GM11168 (cell line): ENCODE data around the gene GEMIN8.

ENCODE experiments used
- in situ Hi-C: fragments of 300-500 bp; cut with MboI; formaldehyde crosslinking; loops from one replicate; pipeline ENCODE4 v1.12.0; 2022; ENCODE audit warnings: low sequenced_read_pairs; ENCODE audit not compliant: unreplicated experiment

GEMIN8 gene

DNA sequence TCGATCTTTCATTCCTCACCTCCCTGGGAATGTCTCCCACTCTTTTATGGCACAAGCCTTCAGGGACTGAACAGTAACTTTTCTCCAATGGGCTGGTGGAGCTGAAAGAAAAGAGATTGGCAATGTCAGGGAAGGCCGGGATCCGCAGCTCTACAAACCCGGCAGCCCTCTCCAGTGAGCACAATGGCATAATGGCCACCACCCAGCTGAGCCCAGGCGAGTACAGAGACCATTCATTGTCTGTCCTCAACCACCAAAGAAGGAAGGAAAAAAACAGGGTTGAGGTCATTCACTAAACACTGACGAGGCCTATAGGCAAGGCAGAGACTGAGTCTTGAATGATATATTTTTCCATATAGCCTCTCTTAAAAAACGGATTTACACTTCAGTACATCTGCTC, 3.6 kb downstream of the GEMIN8 start:
- in situ Hi-C loops, result loop anchor here (10.0 to 25.0 kb wide), 2 partner anchors 261 to 514 kb away; no protein-coding TSS in a partner anchor

DNA sequence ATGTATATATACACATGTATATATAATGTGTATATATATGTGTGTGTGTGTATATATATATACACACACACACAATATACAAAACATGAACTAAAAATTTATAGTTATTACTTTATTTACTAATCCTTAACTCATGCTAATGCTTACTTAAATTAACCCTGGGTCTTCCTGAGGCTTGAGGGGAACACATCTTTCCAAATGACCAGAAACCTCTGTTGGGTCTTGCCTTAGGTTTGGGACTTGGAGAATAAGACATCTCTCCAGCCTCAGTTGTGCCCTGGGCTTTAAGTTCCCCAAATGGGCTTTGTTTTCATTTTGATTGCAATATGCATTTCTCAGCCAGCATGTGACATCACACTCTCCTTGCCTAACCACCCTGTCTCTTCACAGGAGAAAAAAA, 7.7 kb downstream of the GEMIN8 start:
- in situ Hi-C loops, result loop anchor here (10.0 kb wide), 1 partner anchor 257 kb away; no protein-coding TSS in a partner anchor

DNA sequence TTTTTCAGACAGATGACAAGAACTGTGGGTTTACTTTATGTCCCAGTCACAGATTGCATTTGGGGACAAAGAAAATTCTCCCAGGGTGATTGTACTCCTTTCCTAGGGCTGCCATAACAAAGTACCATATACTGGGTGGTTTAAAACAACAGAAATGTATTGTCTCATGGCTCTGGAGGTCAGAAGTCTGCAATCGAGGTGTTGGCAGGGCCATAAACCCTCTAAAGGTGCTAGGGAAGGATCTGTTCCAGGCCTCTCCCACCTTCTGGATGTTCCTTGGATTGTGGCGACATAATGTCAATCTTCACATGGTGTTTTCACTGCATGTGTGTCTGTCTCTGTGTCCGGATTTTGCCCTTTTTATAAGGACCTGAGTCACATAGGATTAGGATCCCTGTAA, 12.3 kb downstream of the GEMIN8 start:
- in situ Hi-C loops, result no loop called here

DNA sequence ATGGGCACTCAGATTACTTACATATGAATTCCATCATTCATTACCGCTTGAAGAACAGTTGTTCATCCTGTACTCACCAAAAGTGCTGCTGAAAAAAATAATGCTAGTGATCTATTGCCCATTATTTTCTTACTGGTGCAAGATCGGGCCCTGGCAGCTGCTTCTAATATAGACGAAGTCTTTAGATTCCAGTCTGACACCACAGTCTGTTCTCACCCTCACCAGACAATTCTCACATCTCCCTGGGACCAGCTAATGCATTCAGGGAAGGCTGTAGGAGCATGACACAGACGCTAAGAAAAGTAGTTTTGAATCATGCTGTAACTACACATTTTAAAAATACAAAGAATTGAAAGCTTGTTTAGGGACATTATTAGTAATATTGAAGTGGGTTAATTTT, 13.8 kb downstream of the GEMIN8 start:
- in situ Hi-C loops, result no loop called here

DNA sequence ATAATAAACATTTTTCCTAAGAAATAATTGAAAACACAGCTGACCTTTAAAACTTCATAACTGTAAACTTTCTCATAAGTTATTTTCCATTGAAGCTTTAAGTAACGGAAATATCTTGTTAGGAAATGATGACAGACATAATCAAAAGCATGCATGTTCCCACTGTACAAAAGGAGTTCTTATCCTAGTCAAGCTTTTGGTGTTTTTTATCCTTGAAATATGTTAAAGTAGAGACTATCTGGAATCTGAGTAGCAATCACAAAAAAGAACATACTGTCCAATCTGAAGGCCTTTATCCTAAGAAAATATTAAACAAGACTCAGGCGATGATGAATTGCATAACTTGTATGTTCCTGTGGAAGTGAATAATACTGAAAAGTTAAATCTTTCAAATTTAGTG, 14.4 kb downstream of the GEMIN8 start:
- in situ Hi-C loops, result no loop called here

DNA sequence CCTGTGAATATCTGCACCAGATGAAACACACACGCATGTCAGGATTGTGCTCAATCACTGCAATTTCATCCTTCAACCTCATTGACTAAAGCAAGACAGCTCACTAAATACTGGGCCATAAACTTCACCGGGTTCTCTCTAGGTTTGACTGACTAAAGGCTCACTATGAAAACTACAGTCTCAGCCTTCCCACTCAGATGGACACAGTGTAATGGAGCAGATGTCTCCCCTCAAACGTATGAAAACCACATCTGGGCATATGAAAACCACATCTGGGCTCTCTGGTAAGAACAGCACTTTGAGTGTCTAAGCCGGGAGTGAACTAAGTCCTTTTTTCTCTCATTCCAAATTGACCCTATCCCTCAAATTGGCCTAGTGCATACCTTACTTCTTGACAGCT, 15.2 kb downstream of the GEMIN8 start:
- in situ Hi-C loops, result no loop called here

DNA sequence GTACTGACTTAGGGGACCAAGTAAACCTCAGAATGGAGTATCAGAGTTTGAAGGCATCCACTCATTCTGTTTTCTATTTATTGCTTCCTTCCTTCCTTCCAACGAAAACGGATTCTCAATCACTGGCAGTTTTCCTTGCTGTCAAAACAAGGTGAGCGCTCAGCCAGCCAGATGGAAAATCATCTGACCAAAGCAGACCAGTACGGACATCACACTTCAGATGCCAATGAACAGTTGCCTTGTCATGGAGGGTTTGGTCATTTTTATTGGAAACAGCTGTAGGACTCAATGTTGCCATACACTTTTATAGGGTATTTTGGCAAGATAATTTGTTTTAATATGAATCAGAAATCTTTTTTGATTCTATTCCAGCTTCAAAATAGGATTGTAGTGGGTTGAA, 16.6 kb downstream of the GEMIN8 start:
- in situ Hi-C loops, result no loop called here

DNA sequence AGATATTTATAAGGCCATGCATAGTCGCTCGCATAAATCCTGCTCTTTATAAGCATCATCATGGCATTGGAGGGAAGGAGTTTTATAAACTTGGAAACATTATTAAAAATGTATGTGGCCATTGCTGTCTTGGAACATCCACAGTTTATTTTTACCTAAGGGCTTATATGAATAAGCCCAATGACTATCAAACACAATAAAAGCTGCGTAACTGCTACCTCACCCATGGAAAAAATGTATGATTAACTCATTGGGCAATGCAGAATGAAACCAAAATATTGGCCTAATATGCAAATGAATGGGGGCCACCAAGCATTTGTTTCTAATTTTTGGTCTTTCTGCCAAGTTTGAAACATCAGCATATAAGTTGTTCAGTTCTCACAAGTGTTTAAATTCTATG, 19.1 kb downstream of the GEMIN8 start:
- in situ Hi-C loops, result no loop called here

DNA sequence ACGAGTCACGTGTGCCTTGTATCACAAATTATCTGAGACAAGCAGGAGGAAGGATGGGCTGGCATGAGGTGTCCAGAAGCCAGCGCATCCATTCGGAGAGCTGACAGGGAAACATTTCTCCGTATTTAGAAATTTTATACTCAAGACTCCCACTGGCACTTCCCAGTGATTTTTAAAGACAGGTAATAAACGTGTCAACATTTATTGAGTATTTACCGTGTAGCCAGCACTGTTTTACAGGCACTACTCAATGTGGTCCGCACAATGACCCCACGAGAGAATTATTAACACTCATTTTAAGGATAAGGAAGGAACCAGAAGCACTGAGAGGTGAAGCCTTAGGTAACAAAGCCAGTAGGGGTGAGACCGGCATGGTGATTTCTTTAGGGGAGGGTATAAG, 23.2 kb downstream of the GEMIN8 start:
- in situ Hi-C loops, result no loop called here

DNA sequence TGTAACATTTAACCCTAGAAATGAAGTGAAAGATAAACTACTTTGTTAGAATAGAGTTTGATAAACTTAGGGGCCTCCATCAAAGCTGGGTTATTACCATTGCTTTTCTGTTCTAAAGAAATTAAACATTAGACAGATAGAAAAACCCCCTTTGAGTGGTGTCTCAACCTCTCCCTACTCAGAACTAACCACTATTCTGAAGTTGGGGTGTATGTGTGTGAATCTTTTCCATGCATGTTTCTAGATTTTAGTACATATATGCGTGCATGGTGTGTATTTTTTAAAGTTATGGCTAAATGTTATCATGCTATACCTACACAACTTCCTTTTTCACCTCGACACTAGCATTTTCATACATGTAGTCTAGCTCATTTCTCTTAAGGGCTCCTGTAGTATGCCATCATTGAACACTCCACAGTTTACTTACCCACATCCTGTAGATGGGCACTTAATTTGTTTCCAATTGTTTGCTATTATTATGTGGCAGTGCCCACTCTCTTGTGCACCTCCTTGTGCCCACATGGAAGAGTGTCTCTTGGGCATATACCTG, 25.7 kb downstream of the GEMIN8 start:
- in situ Hi-C loops, result no loop called here

DNA sequence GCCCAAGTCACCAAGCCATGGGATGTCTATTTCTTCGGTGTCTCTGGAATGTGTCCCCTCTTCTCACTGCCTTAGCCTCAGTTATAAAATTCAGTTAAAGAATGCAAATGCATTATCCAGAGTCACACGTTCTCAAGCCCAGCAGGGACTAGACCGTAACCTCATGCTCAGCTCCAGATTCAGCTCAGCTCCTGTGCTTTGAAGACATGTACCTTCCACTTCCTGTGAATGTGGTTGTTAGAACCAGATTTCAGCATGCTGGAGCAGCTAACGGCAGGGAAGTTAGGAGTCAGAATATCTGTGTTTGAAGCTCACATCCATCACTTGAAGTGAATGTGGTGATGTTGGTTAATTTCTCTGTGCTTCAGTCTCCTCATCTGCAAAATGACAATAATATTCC, 26.7 kb downstream of the GEMIN8 start:
- in situ Hi-C loops, result no loop called here

DNA sequence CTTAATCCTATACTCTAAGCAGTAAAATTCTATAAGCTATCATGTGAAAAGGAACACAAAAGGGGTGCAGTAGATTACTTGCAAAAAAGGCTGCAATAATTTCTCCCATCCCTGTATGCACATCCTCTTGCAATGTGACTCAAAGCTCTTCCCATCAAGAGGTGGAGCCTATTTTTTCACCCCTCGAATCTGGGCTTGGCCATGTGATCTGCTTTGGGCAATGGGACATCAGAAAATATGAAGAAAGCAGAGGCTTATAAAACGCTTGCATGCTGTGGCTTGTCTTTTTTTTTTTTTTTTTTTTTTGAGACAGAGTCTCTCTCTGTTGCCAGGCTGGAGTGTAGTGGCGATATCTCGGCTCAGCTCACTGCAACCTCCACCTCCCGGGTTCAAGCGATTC, 33.0 kb downstream of the GEMIN8 start:
- in situ Hi-C loops, result no loop called here

DNA sequence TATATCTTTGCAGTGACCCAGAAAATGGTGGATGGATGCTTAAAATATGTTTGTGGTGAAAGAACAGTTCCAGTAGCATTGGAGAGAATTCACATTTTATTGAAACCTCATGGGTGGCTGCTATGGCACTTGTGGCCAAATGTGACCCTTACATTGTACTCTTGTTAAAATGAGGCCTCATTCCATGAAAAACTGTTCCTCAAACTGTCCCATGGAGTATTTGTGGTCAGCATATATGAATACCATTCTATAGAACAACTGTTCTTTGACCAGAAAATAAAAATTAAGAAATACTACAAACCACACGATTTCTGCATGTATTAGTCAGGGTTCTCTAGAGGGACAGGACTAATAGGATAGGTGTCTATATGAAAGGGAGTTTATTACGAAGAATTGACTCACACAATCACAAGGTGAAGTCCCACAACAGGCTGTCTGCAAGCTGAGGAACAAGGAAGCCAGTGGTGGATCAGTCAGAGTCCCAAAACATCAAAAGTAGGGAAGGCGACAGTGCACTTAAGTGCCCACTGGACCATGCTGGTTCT, 35.1 kb downstream of the GEMIN8 start:
- in situ Hi-C loops, result no loop called here

DNA sequence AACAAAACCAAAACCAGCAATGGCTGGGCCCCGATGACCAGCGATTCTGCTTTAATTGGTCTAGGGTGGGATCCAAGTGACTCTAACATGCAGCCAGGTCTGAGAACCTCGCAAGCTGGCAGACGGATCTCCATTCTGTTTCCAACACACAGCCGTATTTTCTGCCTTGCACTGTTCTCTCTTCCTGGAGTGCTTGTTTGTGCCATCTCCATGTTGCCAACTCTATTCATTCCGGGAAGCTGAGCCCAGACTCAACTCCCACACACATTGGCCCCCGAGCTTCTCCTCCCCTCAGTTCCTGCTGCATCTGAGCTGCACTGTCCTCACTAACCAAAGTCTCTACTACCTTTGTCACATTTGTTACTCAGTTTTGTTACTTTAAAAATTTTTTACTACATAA, 35.6 kb downstream of the GEMIN8 start:
- in situ Hi-C loops, result no loop called here

DNA sequence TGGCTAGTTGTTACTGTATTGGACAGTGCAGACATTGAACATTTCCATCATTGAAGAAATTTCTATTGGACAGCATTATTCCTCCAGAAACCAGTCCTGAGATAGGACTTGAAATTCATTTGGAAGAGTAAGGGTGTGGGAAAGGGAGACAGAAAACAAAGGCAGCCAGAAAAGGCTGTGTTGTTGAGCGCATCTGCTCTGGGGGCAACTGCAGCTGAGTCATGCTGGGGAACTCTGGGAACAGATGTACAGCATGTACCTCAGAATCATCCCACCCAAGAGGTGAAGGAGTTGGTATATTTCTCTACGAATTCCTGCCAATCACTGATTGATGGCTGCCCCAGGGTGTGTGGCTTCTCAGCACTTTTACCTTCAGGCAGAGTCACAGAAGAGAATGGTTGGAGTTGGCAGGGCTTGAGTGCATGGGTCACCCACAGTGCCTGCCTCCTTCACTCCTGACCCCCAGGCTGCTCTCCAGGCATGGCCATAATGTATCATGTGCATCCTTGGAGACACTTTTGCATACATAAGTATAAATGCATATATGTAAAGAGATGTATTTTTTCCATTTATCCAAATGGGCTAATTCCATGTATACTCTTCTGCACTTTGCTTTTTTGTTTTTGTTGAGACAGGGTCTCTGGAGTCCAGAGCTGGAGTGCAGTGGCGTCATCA, 39.4 kb downstream of the GEMIN8 start:
- in situ Hi-C loops, result no loop called here

DNA sequence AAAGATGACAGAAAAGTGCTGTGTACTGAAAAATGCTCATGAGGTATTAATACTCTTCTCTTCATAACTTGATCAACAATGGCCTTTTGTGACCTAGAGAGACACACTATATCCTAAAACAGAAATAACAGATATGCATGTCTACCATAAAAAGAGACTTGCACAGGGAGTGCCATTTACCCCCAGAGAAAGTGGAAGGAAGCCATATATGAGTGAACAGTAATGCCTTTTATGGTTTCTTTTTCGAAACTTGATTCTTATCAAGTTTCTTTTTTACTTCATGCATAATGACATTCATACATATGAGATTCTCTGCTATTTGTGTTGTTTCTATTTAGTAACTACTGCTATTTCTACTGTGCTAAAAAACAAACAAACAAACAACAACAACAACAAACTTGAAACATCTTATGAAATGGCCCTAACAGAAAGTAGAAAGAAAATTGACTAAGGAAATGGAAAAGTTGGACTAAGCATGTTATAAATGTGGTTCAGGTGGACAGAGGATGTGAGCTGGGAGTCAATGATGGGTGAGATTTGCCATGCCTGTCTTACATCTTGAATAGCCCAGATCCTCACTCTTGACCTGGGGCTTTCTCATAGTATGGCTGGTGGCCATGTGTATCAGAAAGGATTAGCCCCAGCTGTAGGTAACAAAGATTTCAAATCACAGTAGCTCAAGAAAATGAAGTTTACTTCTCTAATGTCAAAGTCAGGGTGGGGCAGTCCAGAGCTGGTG, 43.8 kb downstream of the GEMIN8 start:
- in situ Hi-C loops, result no loop called here

DNA sequence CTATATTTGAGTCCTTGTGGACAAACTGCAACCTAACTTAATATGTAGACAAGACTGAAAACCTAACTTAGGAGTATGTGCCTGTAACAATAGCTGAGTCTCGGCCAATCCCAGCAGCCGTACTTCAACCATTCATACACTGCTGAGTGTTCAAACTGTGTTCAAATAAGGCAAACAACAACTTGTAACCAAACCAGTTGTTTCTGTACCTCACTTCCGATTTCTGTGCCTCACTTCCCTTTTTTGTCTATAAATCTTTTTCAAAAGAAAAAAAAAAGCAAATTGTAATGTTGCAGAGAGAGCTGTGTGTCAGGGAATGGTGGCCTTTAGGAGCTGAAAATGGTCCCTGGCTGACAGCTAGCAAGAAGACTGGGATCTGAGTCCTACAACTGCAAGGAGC, 46.0 kb downstream of the GEMIN8 start:
- in situ Hi-C loops, result no loop called here

DNA sequence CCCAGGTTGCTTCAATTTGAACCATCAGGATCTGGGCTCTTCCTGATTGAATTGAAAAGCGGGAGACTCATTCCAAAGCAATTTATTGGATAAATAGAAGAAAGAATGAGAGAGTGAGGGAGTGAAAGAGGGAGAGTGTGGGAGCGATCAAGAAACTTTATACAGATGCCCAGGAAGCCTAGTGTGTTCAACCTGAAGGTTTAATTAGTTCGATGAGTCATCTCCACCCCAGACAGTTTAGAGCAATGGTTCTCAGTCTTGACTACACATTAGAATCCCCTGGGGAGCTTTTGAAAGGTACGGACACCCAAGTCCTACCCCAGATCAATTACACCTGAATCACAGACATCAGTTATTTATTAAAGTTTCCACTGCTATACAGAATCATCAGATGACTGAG, 61.5 kb downstream of the GEMIN8 start:
- in situ Hi-C loops, result no loop called here

DNA sequence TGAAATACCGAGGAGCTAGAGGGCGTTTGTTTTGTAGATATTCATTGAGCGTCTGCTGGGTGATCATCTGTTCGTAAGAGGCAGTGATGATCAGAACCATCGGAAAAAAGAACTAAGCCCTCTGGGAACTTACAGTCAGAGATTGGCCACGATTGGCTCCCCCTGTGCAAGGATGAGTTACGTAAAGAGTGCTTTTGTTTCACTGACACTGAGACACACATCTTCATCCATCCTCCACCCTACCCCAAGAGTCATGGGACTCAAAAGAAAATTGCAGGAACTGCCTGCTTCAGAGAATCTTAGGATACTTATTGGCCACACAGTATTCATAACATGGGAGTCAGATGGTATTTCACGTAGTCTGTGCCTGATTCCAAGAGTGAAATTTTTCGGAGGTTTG, 62.1 kb downstream of the GEMIN8 start:
- in situ Hi-C loops, result no loop called here

DNA sequence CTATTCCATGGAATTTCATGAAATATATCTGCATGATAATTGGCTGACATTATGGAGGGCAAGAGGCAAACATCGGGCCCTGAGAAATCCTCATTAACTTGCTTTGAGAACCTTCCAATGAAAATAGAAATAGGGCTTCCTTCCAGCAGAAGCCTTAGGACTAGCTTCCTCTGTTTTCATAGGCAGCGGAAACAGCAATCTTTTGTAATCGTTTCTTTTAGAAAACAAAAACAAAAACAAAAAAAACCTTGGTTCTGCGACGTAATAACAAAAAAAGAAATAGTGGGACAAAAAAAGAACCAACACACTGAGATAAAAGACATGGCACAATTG, 62.9 kb downstream of the GEMIN8 start:
- in situ Hi-C loops, result no loop called here

DNA sequence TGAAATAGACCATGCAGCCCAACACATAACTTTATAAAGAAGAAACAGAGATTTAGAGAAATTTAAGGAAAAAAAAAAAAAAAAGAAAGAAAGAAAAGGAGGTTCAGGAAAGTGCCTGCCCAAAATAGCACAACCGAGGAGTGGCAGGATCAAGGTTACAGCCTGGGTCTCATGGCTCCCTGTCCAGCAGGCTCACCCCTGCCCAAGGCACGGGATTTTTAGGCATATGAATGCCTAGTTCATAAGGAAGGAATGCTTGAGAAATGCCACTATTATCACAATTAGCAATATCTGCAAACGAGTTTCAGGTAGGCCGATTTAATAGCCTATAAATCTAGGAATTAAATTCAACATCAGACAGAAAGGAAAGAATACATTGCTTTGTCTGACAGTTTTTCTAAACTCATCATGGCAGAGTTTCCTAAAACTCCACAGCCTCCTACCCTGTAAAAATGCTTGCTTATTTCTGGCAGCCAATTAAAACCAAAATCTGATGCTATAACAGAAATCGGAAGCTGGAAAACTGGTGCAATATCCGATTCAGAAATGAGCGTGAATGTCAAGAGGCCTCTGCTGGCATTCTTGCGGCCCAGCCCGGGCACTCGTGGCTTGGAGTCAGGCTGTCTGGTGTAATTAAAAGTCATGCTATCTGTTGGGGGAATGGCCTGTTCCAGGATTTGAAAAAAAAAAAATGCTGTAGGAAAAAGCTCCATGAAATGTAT, 63.5 kb downstream of the GEMIN8 start:
- in situ Hi-C loops, result no loop called here
